ENCODE data around the gene CSTF2. TPM values are rescaled to one million over a fixed set of nuclear protein-coding genes. Genes with fewer than 3 reads are reported as not detected.
"Not testable (repeated sequence)": the region's sequence is repeated elsewhere in the genome, so short reads cannot be mapped to it uniquely, and the experiment has no call there.

Gene CSTF2
- total RNA-seq, 4 donors from 2014 or later, result 15.3 to 26.5 (median 18.0) TPM

GRCh38 chrX:100802843-100803242 is 17.3 kb upstream of the CSTF2 start:
- peak; percentile 26 for DNase-seq

GRCh38 chrX:100804780-100805179 is 15.4 kb upstream of the CSTF2 start:
- in situ Hi-C loops (cut with MboI; ENCODE audit: low pct_ligation_motif_present in 1 of 4, low pct_unique_long_range_greater_than_20kb in 1 of 4, low sequenced_read_pairs in 3 of 4), result no loop called here
- H3K9me3 ChIP-seq, result no peaks in the 10 kb centered on the region
- no peaks in the 10 kb centered on the region for H3K27me3 ChIP-seq
- no peaks in the 10 kb centered on the region for H3K4me1 ChIP-seq
- intact Hi-C loops (cut with DNase I; ENCODE audit: low total_unique reads), result no loop called here
- WGBS, 2 donors (ENCODE audit: low coverage in 1 of 2), result 61% methylated on average over 1 of the region's 1 CpG; no CpG with 5 or more reads in 1 of the 2 donors
- DNase-seq, result no peak
- no peak overlapping the region for H3K4me3 ChIP-seq
- TF ChIP-seq CTCF (IDR thresholded peaks at IDR 0.05) (no peak), EP300 (IDR thresholded peaks at IDR 0.05; ENCODE audit: low read depth) (no peak), POLR2AphosphoS5 (IDR thresholded peaks at IDR 0.05) (no peak), POLR2A (IDR thresholded peaks at IDR 0.05) (no peak)
- H3K36me3 ChIP-seq, result no peaks in the 10 kb centered on the region
- H3K27ac ChIP-seq, result no peak overlapping the region

More at GRCh38 chrX:100802843-100803242, 17.3 kb upstream of the CSTF2 start:
- H3K36me3 ChIP-seq, result no peaks in the 10 kb centered on the region
- intact Hi-C loops (cut with DNase I; ENCODE audit: low total_unique reads) (no loop called here), in situ Hi-C loops (cut with MboI; ENCODE audit: low pct_ligation_motif_present in 1 of 4, low pct_unique_long_range_greater_than_20kb in 1 of 4, low sequenced_read_pairs in 3 of 4) (no loop called here)
- TF ChIP-seq CTCF (IDR thresholded peaks at IDR 0.05) (no peak), POLR2AphosphoS5 (IDR thresholded peaks at IDR 0.05) (no peak), POLR2A (IDR thresholded peaks at IDR 0.05) (no peak), EP300 (IDR thresholded peaks at IDR 0.05; ENCODE audit: low read depth) (no peak)
- no peaks in the 10 kb centered on the region for H3K4me1 ChIP-seq
- 20 to 50% methylated on average over 1 to 3 of the region's 3 CpGs for WGBS, 2 donors (ENCODE audit: low coverage in 1 of 2)
- H3K4me3 ChIP-seq, result no peak overlapping the region
- H3K27me3 ChIP-seq, result no peaks in the 10 kb centered on the region
- no peaks in the 10 kb centered on the region for H3K9me3 ChIP-seq
- peak overlapping the region in 3 of 4 donors; percentile 43 to 61 (median 46) for H3K27ac ChIP-seq

- peak overlapping the region in 1 of 4 donors; percentile 45 for H3K27ac ChIP-seq
- H3K4me1 ChIP-seq; H3K4me3 ChIP-seq; DNase-seq; in situ Hi-C loops (cut with MboI; ENCODE audit: low pct_ligation_motif_present in 1 of 4, low pct_unique_long_range_greater_than_20kb in 1 of 4, low sequenced_read_pairs in 3 of 4); intact Hi-C loops (cut with DNase I; ENCODE audit: low total_unique reads); H3K36me3 ChIP-seq; H3K27me3 ChIP-seq; H3K9me3 ChIP-seq: not testable (repeated sequence)
- WGBS, 2 donors (ENCODE audit: low coverage in 1 of 2), result 44 to 71% methylated on average over 2 to 7 of the region's 7 CpGs
Observed at GRCh38 chrX:100808265-100808664, 11.9 kb upstream of the CSTF2 start.

DNA sequence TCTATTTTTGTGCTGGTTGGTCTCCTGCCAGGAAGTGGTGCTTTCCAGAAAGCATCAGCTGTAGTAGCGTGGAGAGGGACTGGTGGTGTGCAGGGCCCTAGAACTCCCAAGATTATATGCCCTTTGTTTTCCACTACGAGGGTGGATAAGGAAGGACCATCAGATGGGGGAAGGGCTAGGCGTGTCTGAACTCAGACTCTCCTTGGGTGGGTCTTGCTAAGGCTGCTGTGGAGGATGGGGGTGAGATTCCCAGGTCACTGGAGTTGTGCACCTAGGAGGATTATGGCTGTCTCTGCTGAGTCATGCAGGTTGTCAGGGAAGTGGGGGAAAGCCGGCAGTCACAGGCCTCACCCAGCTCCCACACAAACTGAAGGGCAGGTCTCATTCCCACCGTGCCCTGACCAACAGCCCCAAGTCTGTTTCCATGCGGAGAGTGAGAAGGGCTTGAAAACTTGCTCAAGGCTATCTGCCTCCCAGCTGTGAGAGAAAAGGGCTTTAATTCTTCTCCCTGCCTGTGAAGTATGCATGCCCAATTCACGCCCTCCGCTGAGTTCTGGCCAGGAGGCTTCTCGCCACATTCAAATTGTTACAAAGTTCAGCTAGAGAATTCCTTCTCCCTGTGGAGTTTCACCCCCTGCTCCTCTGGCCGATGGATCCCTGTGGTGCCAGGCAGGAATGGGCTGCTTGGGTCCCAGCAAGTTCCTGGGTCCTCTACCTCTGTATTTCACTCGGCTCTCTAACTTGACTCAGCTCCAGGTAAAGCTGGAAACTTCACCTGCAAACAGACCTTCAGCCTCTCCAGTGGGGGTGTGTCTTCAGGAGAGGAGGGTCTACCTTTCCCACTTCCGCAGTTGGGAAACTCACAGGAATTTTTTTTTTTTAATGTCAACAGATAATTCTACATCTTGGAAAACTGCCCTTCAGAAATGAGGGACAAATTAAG is 7.7 kb upstream of the CSTF2 start:
- H3K4me3 ChIP-seq, result no peak overlapping the region
- H3K27me3 ChIP-seq, result no peaks in the 10 kb centered on the region
- in situ Hi-C loops (cut with MboI; ENCODE audit: low pct_ligation_motif_present in 1 of 4, low pct_unique_long_range_greater_than_20kb in 1 of 4, low sequenced_read_pairs in 3 of 4), result no loop called here
- intact Hi-C loops (cut with DNase I; ENCODE audit: low total_unique reads), result no loop called here
- 47% methylated on average over 12 of the region's 12 CpGs; no CpG with 5 or more reads in 1 of the 2 donors for WGBS, 2 donors (ENCODE audit: low coverage in 1 of 2)
- TF ChIP-seq POLR2A (IDR thresholded peaks at IDR 0.05) (no peak), EP300 (IDR thresholded peaks at IDR 0.05; ENCODE audit: low read depth) (no peak), POLR2AphosphoS5 (IDR thresholded peaks at IDR 0.05) (peak in 1 of 3 donors; percentile 6), CTCF (IDR thresholded peaks at IDR 0.05) (no peak)
- peak overlapping the region; percentile 52 to 82 (median 70) for H3K27ac ChIP-seq
- peak; percentile 66 for DNase-seq
- H3K9me3 ChIP-seq, result no peaks in the 10 kb centered on the region
- peaks cover 0 to 6% (median 3%) of the 10 kb centered on the region in 4 donors for H3K4me1 ChIP-seq
- no peaks in the 10 kb centered on the region for H3K36me3 ChIP-seq
